GM21526 (cell line): ENCODE data around the gene MSI2.

Experiments
- ATAC-seq: cut with Tn5 transposase; IDR thresholded peaks from one replicate; pipeline ENCODE4 v1.9.1; 2021; ENCODE audit warnings: moderate library complexity; ENCODE audit not compliant: unreplicated experiment, low FRiP score

Gene MSI2

DNA sequence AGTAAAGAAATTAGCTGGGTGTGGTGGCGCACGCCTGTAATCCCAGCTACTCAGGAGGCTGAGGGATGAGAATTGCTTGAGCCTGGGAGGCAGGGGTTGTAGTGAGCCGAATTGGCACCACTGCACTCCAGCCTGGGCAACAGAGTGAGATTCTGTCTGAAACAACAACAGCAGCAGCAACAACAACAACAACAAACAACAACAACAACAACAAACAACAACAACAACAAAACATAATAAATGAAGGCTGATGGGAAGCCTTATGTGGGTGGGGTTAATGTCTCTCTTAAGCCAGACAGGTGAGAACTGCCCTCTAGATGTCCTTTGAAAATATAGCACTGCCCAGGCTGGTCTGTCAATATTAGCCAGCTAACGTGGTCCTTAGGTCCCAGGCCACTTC is 107.3 kb downstream of the MSI2 start:
- ATAC-seq = no peak

DNA sequence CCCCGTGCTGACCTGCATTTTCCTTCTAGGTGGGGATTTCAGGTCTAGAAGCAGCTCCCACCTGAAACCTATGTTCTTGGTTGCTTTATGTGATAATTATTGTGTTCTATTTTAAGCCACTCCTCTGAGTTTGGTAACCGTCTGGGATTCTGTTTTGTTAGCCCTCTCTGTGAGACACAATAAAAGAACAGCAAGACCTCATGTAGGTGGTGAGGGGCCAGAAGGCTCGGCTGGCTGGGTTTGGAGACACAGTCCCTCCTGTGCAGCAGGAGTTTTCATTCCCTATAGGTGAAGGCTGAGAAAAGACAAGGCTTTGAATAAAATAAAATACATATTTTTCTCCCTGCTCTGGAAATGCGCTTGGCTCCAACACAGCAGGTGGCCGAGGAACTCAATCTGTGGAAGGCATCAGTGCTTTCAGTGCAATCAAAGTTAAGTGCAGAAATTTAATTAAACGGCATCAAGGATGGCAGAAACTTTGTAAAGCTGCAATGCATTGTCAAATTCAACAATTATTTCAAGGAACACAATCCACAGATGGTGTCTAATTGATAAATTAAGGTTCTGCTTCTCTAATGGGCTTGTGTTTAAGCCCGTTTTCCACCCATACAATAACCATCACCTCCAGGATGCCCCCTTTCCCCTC is 107.8 kb downstream of the MSI2 start:
- ATAC-seq = no peak

DNA sequence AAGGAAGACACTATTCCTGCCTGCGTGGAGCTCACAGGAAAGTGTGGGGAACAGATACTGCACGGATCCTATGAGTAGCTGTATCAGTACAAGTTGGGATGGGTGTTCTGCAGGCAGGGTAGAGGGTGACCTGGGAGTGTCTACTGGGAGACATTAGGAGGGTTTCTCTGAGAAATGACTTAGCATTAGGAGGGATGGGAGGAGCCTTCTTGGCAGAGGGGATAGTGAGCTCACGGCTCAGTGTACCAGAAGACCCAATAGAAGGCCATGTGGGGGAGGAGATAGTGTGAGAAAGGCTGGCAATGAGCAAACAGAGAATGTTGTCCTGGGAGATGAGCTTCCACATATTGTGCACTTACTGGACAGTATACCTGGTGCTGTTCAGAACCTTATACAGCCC is 109.1 kb downstream of the MSI2 start:
- ATAC-seq = no peak

DNA sequence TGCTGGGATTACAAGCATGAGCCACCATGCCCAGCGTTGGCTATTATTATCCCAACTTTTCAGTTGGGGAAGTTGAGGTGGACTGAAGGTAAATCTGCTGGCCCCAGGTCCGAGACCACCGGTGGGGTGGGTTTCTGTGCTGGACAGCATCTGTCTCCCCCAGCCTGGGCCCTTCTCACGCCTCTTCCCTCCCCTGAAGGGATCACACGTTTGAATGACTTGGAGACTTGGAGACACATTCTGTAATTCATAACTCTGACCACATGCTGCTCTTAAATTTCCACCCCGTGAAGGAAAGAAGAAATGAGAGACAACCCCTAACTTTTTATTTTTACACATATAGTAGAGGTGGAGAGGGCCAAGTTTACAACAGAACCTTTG is 109.8 kb downstream of the MSI2 start:
- no peak for ATAC-seq

DNA sequence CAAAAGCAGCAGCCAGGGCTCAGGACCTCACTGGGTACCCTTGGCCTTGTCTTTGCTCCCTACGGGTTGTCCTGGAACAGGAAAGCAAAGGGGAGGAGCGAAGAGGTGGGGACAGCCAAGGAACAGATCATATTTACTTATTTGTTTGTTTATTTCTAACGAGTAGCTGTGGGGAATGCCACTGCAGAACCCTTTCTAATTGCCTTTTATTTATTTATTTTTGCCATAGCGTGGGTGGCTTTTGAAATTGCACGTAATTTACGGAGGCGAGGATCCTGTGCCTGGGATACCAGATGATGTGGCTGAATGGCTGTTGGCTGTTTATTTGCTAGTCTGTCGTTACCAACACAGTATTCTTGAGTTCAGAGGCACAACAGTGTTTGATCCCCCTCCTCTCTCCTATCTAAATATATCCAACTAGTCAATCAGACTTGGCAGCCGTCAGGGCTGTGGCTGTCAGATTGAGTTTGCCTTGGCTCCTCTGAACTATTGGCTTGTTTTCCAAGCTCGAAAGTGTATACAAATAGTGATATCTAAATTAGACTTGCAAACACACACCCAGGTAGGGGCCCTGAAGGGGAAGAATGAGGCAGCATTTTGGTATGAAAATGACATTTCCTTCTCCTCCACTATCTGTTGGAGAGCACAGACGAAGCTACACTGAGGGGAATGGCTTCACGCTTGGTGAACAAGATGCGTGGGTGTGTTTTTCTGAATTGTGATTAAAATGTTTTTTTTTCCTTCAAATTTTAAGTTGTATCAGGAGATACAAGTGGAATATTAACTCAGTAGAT is 110.4 kb downstream of the MSI2 start:
- ATAC-seq = no peak

DNA sequence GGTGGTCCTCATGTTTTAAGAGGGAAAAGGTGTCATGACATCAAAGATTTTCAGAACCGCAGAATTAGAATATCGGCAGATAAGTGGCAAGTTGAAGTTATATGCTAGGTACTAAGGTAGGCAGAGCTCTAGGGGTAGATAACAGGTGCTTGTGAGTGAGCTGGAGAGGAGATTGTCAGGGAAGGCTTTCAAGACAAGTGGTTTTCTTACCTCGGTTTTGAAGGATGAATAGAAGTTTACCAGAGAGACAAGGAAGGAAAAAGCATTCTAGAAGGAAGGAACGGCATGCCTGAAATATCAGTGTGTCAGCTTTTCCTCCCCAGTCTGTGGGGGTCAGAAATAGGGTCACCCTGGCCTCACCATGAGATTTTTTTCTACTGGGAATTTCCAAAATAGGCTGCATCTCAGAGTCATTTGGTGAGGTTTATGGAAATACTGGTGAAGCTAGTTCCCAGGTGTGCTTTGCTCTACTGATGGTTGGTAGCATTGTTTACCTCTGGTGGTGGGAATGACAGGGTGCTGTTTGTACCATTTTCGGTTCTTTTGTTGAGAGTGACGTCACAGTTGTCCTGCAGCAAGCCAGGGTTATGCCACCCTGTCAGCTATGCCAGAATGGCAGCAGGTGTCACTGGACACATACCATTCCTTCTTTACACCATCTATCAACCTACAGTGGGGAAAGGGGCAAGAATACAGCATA is 112.5 kb downstream of the MSI2 start:
- ATAC-seq = no peak

DNA sequence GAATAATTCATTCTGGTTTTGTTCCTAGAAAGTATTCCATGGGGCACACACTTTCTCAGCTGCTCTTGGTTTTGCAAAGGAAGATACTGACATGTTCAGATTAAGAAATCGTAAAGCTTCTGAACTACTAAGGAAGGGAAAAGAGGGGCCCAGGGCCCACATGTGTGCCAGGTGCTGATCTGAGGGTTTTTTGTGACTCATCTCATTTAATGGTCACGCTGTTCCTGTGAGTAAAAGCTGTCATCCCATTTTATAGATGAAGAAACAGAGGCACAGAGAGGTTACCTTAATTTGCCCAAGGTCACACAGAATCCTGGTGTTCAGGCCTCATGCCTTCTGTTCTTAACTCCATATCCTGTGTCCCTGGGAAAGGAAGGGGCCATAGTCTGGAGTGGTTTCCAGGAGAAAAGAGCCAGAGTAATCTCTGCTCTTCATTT is 113.2 kb downstream of the MSI2 start:
- ATAC-seq = no peak

DNA sequence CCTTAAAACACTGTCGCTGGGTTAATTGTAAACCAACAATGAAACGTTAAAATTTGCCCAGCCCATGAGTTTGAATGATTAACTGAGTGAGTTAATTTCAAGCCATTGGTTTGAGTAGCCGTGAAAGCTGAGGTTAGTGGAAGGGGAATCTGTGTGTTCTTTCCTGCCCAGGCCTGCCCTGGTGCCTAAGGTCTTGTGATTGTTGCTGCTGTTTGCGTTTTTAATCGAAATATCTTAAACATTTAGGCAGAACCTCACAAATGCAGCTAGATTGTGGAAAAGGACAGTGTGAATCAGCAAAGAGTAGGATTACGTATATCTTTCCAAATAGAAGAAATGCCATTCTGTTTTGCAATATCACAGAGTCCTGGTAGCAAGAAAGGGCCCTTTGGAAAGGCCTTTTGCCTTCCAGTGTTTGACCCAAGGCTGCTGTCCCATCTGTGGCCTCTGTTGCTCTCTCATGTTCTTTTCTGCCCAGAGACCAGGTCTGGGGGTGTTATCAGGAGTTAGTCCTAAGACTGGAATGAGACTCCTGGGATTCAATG is 113.8 kb downstream of the MSI2 start:
- no peak for ATAC-seq

DNA sequence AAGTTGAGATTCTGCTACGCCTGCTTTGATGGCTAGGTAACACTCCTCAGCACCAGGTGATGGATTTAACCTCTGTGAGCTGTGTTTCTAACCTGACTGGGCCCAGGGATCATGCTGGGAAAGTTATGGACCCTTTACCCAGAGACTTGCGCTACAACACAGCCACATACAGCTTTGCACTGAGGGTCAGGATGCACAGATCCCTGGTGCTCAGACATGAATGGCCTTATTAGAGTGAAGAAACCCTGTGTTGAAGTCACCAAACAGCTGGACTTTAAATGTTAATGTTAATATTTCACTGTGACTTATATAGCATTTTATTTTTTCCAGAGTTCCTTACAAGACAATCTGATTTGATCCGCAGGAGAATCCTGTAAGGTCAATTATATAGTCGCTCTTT is 114.3 kb downstream of the MSI2 start:
- ATAC-seq = no peak

DNA sequence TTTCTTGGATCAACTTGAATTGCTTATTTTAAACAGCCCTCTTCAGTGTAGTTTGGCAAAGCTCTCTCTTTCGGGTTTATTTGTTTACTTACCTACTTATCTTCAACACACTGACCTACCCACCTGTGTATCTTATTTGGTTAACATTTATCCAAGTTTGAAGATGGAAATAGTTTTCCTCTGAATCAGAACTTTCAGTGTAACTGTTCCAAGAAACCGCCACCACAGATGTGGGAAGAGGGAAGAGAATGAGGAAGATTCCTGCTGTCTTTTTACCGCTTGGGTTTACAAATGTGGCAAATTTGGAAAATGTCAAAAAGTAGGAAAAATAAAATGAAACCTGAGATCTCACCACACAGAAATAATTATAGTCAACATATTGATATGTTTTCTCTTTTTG is 115.8 kb downstream of the MSI2 start:
- ATAC-seq = no peak

DNA sequence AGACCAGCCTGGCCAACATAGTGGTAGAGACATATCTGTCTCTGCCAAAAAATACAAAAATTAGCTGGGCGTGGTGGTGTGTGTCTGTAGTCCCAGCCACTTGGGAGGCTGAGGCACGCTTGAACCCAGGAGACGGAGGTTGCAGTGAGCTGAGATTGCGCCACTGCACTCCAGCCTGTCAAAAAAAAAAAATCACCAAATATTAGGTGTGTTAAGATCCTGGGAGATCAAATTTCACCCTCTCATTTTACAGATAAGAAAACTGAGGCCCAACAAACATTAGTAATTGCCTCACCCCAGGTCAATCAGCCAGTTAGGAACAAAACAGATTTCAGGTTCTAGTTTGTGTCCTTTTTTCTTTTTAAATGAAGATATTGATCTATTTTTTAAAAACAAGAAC is 116.7 kb downstream of the MSI2 start:
- no peak for ATAC-seq

DNA sequence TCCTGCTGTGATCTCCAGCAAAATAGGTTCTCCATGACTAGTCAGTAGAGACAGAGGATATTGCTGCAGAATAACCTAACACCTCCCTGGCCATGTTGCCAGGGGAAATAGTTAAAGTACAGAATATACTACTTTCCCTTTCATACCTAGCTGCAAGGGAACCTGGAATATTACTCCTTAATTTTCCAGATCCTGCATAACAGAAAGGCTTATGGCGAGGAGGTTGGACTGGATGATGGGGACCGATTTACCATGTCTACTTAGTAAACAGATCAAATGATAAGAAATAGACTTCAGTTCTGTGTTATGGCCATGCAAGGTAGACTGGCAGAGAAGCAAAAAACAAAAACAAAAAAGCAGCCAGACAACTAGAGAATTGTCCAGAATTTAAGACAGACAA is 117.4 kb downstream of the MSI2 start:
- no peak for ATAC-seq

DNA sequence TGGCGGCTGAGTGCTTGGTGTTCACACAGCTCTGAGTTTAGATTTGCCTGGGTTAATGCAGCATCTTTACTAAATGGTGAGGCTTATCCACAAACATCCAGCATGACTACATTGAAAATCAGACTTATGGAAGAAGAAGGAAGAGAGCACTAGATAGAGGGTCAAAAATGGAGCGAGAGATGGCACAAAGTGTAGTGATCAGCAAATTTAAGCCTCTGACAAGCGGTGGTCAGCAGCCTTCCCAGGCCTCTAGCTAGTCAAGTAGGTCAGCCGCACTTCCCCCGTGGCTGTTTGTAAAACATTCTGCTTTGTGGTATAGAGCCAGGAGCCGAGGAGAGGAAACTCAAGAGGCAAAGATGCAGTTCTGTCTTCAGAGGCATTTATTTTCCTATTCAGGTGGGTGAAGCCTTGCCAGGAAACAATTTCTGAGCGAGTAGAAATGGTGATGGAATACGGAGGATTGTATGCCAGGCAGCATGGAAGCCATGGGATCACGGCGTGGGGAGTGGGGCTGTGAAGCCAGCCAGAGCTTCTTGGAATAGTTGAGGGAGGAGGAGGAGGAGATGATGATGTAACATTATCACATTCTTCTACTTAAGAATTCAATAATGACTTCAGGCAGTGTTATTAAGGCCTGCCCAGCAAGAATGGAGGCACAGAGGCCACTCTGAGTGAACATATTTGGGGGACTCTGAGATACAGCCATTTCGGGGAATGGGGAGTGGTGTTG is 118.9 kb downstream of the MSI2 start:
- no peak for ATAC-seq

DNA sequence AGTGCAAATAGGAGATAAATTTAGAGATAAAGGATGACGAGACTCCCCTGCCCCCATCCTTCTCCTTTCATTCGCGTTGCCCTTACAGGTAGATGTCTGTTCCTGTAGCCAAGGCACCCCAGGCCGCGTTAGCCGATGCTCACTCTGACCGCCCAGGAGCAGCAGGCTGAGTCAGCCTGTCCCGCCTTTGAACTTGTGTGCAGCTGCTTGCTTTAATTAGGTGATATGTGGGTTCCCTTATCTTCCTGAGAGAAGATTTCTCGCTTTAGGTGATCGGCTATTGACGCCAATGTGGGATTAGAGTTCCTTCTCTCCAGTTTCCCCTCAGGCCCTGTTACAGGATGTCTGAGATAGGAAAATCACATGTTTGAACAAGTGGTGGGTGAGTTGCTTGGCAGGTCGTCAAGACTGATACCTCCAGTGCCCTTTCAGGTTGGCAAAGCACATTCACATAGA is 119.5 kb downstream of the MSI2 start:
- ATAC-seq = no peak

DNA sequence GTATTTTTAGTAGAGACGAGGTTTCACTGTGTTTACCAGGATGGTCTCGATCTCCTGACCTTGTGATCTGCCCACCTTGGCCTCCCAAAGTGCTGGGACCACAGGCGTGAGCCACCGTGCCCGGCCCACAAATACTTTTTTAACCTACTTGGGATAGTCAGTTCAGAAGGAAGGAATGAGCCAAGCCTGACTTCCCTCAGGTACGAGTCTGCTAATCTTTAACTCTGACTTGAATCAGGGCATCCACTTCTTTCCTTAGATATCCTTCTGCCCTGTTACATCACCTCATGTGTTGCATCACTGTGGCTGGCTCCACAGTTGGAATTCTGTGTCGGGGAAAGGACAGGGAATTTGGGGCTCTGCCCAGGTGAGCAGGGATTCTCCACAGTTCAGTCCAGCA is 120.8 kb downstream of the MSI2 start:
- no peak for ATAC-seq

DNA sequence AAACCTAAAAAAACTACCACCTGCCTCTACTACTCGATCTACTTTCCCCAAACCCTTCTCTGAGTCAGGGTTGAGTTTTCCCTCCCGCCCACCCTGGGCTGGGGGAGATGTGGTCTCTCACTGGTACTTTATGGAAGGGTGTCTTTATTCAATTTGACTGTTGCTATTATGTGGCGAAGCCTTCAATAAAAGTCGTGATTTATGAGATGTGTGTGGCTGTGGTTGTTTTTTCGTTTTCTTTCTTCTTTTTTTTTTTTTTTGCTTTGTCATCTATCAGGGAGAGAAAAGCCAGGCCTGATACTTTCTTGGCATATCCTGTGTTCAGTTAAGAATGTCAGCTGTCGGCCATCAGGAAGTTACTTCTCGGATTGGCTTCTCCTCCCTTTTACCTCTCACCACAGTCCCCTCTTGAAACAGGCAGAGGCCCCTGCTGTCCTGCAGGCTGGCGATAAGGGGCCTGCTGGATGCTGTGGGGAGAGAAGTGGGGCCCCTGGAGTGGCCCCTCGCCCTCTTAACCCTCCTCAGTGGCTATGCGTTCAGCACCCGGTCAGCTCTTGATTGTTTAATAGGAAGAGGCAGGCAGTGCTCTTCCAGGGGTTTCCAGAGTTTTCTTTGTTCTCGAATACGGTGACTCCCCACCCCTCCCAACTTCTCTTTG is 123.0 kb downstream of the MSI2 start:
- no peak for ATAC-seq

DNA sequence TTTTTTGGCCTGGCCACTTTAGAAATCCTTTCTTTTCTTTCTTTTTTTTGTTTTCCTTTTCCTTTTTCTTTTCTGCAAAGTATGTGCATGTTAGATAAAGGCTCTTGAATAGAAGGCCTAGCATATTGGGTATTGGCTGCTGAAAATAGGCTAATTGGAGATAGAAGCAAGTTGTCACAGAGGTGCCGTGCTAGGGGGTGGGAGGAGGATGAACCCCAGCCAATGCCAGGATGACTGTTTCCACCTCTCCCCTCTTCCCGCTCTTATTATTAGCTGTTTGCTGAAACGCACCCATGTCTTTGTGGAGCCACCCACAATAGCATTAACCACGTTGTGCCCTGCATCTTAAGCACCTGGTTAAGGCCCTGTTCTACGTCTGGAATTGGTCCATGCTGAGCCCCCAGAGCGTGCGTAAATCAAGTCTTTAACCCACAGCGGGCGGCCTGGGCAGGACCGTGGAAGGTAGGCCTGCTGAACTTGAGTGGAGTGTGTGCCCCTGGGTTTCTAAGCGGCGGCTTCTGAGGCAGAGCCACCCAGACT is 123.6 kb downstream of the MSI2 start:
- no peak for ATAC-seq

DNA sequence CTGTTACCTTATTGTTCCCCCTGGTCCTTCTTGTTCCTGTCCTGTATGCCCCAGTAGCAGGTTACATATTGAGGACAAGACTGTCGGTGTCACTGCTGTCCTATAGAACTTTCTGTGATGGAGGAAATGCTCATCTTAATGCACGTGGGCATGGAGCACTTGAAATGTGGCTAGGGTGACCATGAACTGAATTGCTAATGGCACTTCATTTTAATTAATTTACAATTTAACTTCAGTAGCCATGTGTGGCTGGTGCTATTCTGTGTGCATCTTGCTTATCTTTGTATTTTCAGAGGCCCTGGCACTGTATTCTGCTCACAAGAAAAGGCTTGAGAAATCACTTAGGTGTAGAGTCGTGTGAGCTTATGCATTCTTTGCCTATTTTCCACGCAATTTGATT is 125.2 kb downstream of the MSI2 start:
- ATAC-seq = no peak

DNA sequence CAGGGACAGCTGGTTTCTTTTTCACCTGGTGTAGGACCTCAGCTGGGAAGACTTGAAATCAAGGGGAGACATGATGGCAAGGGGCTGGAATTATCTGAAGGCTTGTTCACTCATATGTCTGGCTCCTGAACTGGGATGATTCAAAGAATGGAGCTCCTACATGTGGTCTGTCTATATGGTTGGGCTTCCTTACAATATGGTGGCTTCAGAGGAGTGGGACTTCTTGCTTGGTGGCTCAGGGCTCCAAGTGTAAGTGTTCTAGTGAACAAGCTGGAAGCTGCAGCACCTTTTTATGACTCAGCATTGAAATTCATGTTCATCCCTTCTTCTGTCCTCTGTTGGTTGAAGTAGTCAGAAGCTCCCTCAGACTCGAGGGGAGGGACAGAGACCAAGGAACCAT is 127.9 kb downstream of the MSI2 start:
- no peak for ATAC-seq

DNA sequence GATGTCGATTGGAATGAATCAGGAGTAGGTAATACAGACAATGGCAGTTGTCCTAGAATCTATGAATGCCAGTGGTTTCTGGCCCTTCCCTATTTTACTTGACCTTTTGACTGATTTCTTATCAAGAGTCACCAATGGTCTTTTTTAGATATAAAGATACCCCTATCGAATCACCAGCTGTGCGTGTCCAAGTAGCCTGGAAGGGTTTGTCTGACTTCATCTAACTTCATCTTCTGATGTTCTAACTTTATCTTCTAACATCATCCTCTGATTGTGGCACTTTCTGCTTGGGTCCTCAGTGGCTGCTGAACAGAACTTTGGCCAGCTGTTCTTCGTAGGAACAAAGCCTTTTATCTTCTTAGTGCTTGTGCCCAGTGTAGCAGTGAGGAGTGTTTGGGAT is 129.7 kb downstream of the MSI2 start:
- ATAC-seq = no peak
